ENCODE results near the gene SYNDIG1. TPM values are rescaled to one million over a fixed set of nuclear protein-coding genes. Genes with fewer than 3 reads are reported as not detected.

Gene SYNDIG1
- total RNA-seq, 4 donors from 2014 or later = 0.20 to 1.3 (median 0.66) TPM; not detected in 1

- no peak overlapping the region for H3K27ac ChIP-seq
- ATAC-seq = no peak
- intact Hi-C loops (cut with DNase I; ENCODE audit: low total_unique reads) (no loop called here), in situ Hi-C loops (cut with MboI; ENCODE audit: low sequenced_read_pairs in 4 of 4) (loop anchor here in 1 of 4 donors (25.0 kb wide), 1 partner anchor 88 kb away; no protein-coding TSS in a partner anchor)
- no peak for TF ChIP-seq CTCF (IDR thresholded peaks at IDR 0.05 in 4 of 5, conservative IDR thresholded peaks at IDR 0.05 in 1 of 5)
- no peak for TF ChIP-seq POLR2A (IDR thresholded peaks at IDR 0.05)
- H3K9me3 ChIP-seq = no peaks in the 10 kb centered on the region
- H3K36me3 ChIP-seq = no peaks in the 10 kb centered on the region
- no peaks in the 10 kb centered on the region for H3K4me1 ChIP-seq
- no peak overlapping the region for H3K4me3 ChIP-seq
- peaks cover 0 to 3% (median 0%) of the 10 kb centered on the region in 3 donors for H3K27me3 ChIP-seq
- no peak for DNase-seq
Observed at GRCh38 chr20:24649787-24650490, 180.5 kb downstream of the SYNDIG1 start.

- no peak overlapping the region for H3K4me3 ChIP-seq
- ATAC-seq (no peak), DNase-seq (no peak)
- H3K27me3 ChIP-seq = peaks cover 0 to 3% (median 0%) of the 10 kb centered on the region in 3 donors
- no peaks in the 10 kb centered on the region for H3K9me3 ChIP-seq
- in situ Hi-C loops (cut with MboI; ENCODE audit: low sequenced_read_pairs in 4 of 4) (loop anchor here in 1 of 4 donors (25.0 kb wide), 1 partner anchor 89 kb away; no protein-coding TSS in a partner anchor), intact Hi-C loops (cut with DNase I; ENCODE audit: low total_unique reads) (no loop called here)
- no peak overlapping the region for H3K27ac ChIP-seq
- H3K36me3 ChIP-seq = no peaks in the 10 kb centered on the region
- TF ChIP-seq CTCF (IDR thresholded peaks at IDR 0.05 in 4 of 5, conservative IDR thresholded peaks at IDR 0.05 in 1 of 5) = no peak
- TF ChIP-seq POLR2A (IDR thresholded peaks at IDR 0.05) = no peak
- H3K4me1 ChIP-seq = no peaks in the 10 kb centered on the region
Observed at GRCh38 chr20:24651171-24651975, 181.9 kb downstream of the SYNDIG1 start.

- intact Hi-C loops (cut with DNase I; ENCODE audit: low total_unique reads) = no loop called here
- Histone ChIP-seq H3K4me1 (no peaks in the 10 kb centered on the region), H3K27me3 (peaks cover 0 to 3% (median 0%) of the 10 kb centered on the region in 3 donors), H3K4me3 (no peak overlapping the region), H3K27ac (no peak overlapping the region), H3K36me3 (no peaks in the 10 kb centered on the region), H3K9me3 (no peaks in the 10 kb centered on the region)
- DNase-seq (no peak), ATAC-seq (no peak)
- TF ChIP-seq CTCF (IDR thresholded peaks at IDR 0.05 in 4 of 5, conservative IDR thresholded peaks at IDR 0.05 in 1 of 5) (no peak), POLR2A (IDR thresholded peaks at IDR 0.05) (no peak)
- in situ Hi-C loops (cut with MboI; ENCODE audit: low sequenced_read_pairs in 4 of 4) = loop anchor here in 1 of 4 donors (25.0 kb wide), 1 partner anchor 90 kb away; no protein-coding TSS in a partner anchor
Observed at GRCh38 chr20:24651976-24652345, 182.5 kb downstream of the SYNDIG1 start.

GRCh38 chr20:24653306-24653705, 183.9 kb downstream of the SYNDIG1 start:
- in situ Hi-C loops (cut with MboI; ENCODE audit: low sequenced_read_pairs in 4 of 4) = loop anchor here in 1 of 4 donors (25.0 kb wide), 1 partner anchor 91 kb away; no protein-coding TSS in a partner anchor
- ATAC-seq = no peak
- H3K4me1 ChIP-seq = no peaks in the 10 kb centered on the region
- no peak overlapping the region for H3K4me3 ChIP-seq
- no peak for TF ChIP-seq CTCF (IDR thresholded peaks at IDR 0.05 in 4 of 5, conservative IDR thresholded peaks at IDR 0.05 in 1 of 5)
- H3K36me3 ChIP-seq = no peaks in the 10 kb centered on the region
- no peaks in the 10 kb centered on the region for H3K9me3 ChIP-seq
- H3K27ac ChIP-seq = no peak overlapping the region
- DNase-seq = no peak
- peaks cover 0 to 5% (median 0%) of the 10 kb centered on the region in 3 donors for H3K27me3 ChIP-seq
- intact Hi-C loops (cut with DNase I; ENCODE audit: low total_unique reads) = no loop called here

Data from gastrocnemius medialis (tissue), 4 donors.